SK-MEL-5 (cell line): Measurements from ENCODE around the gene RAB2B. TPM values are rescaled to one million over a fixed set of nuclear protein-coding genes. Genes with fewer than 3 reads are reported as not detected.

Experiments used
- DNase-seq: peaks from one replicate; pipeline ENCODE4 v3.0.0-alpha.2; 2016; ENCODE audit warnings: low read depth, low spot score
- in situ Hi-C: cut with HindIII; loops from 2 replicates; pipeline ENCODE4 v1.10.0; 2016; ENCODE audit warnings: low sequenced_read_pairs, high pct_unique_total_duplicates, low pct_unique_long_range_greater_than_20kb
- small RNA-seq, 2 experiments: library from RNA; depleted of rRNA; stranded (forward); fragments of <200 nt; gene quantifications; one replicate each; pipeline ENCODE3, GENCODE V24; 2014
- total RNA-seq: library from RNA; depleted of rRNA; stranded (reverse); fragments of >200 nt; shearing (Covaris generic); gene quantifications from 2 replicates; pipeline ENCODE4 v1.2.3, GENCODE V29; 2014; rRNA removed

RAB2B gene
- total RNA-seq, 1 experiment from 2014 or later, result 15.5 TPM

GRCh38 chr14:21428930-21429329, 47.8 kb downstream of the RAB2B start:
- DNase-seq, result no peak
- in situ Hi-C loops, result no loop called here

- in situ Hi-C loops, result no loop called here
- DNase-seq, result no peak
These were observed 50.1 kb downstream of the RAB2B start for GRCh38 chr14:21426692-21427091.

- DNase-seq, result no peak
- in situ Hi-C loops, result no loop called here
These were observed 57.2 kb downstream of the RAB2B start for GRCh38 chr14:21419528-21419927.

DNA sequence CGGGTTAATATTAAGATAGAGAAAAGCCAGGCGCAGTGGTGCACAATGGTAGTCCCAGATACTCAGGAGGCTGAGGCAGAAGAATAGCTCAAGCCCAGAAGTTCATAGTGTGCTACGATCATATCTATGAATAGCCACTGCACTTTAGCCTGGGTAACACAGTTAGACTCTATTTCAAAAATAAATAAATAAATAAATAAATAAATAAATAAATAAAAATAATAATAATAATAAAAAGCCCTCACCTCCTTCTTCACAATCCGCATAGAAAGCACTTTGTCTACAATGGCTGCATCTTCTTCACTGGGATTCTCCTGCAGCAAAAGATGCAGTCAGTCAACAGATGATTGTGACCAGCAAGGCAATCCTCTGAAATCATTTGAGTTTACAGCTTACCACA, 61.4 kb downstream of the RAB2B start:
- DNase-seq, result no peak
- in situ Hi-C loops, result no loop called here

DNA sequence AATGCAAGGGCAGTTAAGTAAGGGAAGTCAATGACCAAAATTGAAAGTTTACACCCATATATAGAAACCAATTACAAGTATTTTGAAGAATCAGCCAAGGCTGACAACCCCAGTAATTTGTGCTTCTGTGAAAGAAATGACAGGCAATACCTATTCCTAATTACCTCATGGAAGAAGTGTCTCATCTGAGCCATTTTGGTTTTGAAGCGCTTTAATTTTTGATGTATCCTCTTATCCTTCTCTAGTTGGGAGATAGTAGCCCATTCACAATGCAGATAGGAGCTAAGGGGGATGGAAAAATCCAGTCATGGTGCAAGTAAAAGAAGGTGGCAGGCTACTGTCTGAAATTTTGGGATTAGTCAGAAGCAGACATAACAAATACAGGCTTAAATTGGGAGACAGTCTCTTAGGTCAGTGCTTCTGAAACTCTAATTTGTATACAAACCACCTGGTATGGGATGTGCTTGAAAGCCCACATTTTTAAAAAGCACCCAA, 62.6 kb downstream of the RAB2B start:
- in situ Hi-C loops, result no loop called here
- DNase-seq, result no peak

Small RNAs within 50 kb of the gene (small RNA-seq; reads per million reads assigned to genes)
- 0 reads per million in 2 experiments for gene RN7SL650P

Other genes with a start within 250 kb of the RAB2B start
- gene HNRNPC, start 207.5 kb downstream of the RAB2B start, total RNA-seq, result 520 and 523 TPM in 2 replicates
- 0.08 and 0.21 TPM in 2 replicates for gene RPGRIP1, start 196.9 kb downstream of the RAB2B start, total RNA-seq
- 72.1 and 84.3 TPM in 2 replicates for gene SUPT16H, start 92.9 kb downstream of the RAB2B start, total RNA-seq
- 27.8 and 32.6 TPM in 2 replicates for gene CHD8, start 20.8 kb downstream of the RAB2B start, total RNA-seq
- 21.2 and 23.8 TPM in 2 replicates for gene TOX4, start 236 bp upstream of the RAB2B start, total RNA-seq
- 44.5 and 46.8 TPM in 2 replicates for gene METTL3, start 34.4 kb upstream of the RAB2B start, total RNA-seq
- gene SALL2, start 49.4 kb upstream of the RAB2B start, total RNA-seq, result 0.85 and 1.6 TPM in 2 replicates
- not detected in 2 replicates for gene OR10G3, start 103.1 kb upstream of the RAB2B start, total RNA-seq
- not detected in 2 replicates for gene OR10G2, start 158.0 kb upstream of the RAB2B start, total RNA-seq
- not detected in 2 replicates for gene OR4E2, start 176.9 kb upstream of the RAB2B start, total RNA-seq
- not detected in 2 replicates for gene OR4E1, start 196.9 kb upstream of the RAB2B start, total RNA-seq